ENCODE data around the gene RUFY4.

Gene RUFY4

DNA sequence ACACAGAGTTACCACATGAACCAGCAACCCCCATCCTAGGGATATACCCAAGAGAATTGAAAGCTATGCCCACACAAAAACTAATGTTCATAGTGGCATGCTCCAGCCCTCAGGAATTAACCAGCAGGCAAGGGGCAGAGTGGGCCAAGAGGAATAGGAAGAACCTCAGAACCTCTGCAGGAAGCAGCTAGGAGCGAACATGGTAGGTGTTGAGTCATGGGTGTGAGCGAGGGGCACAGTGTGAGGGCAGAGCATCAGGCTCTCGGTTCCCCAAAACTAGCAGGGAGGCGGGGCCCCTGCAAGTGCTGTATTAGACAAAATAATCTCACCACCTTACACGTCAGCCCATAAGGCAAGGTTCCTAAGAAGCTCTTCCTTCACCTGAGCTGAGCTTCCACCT is 5.6 kb upstream of the RUFY4 start:
- DNase-seq = no peak

DNA sequence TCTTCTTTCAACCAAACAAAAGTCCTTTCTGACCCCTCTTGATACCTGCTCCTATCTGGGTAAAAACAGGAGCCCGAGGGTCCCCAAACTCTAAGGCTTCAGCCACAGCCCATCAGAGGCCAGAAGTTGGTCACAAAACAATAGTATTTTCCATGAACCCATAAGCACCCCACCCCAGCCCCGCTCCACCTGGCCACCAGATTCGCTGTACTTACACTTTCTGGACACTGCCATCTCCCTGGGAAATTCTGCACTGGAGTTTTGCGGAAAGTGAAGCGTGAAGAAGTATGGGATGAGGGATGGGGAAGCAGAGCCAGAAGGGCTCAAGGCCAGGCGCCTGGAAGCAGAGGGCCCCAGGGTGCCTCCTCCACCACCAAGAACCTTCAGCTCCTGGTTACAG is 5.2 kb upstream of the RUFY4 start:
- DNase-seq = no peak

DNA sequence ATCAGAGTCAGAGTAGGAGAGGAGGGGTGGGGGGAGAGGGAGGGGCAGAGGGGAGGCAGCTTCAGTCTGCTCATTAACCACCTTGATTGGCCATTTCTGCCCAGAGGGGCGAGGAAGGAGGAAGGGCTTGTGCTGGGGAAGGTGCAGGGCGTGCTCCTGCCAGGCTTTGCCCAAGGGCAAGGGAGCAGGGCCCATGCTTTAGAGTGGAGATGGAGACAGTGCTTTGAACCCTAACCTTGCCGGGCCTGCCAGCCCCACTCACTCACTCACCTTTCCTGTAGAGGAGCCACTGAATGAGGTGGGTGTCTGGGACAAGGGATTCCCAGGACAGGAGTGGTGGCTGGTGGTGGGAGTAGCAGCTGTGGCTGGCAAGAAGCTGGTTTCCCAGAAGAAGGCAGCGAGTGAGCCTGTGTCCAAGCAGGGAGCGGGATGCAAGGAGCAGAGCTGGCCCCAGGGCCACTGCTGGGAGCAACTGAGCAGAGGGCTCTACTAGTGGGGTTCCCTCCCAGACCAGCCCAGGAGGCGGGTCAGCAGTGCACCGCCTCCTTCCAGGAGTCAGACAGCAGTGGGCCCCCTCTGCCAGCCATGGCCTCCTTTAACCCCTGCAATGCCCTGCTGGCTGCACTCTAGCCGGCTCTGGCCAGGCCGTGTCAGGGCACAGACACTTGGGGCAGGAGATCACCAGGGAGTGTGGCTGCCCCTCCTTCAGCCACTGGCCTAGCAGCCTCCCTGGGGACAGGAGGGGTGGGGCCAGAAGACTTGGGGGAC is 3.6 kb upstream of the RUFY4 start:
- no peak for DNase-seq

DNA sequence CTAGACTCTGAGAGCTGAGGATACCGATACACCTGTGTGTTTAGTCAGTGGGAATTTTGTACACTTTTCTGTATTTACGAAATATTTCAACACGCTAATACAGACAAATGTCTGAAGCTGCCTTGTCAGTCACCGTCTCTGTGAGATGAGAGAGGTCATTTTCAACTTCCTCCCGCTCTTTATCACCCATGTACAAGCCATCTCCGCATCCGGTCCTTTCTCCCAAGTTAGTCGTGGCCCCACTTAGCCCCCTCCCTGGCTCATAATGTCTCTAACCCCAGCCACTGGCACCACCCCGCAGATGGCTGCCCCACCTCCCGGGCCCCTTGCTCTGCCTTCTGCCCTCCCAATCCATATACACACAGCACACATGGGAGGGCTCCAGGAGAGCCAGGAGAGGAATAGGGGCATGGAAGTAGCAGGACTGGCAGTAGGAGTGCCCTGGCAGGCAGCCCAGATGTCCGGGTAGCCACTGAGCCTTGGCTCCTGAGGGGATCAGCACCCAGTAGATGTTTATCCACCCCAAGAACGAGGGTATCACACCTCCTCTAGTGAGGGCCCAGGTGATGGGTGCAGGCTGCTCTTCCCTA is 2.0 kb upstream of the RUFY4 start:
- no peak for DNase-seq

DNA sequence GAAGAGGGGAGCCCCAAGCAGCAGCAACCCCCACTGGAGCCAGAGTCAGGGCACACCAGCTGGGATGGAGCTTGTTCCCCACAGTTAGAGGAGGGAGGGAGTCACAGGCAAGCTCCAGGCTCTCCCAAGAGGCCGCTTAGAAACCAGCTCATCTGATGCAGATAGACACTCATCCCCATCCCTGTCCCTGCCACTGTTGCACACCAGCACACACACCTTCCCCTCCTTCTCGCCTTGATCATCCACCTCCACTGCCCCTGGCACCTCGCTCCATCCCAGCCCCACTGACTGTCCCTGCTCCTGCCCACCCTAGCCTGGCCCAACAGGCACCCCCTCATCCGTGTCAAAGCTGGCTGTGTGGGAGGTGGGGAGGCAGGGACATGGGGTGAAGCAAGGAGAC is 1.5 kb upstream of the RUFY4 start:
- no peak for DNase-seq

DNA sequence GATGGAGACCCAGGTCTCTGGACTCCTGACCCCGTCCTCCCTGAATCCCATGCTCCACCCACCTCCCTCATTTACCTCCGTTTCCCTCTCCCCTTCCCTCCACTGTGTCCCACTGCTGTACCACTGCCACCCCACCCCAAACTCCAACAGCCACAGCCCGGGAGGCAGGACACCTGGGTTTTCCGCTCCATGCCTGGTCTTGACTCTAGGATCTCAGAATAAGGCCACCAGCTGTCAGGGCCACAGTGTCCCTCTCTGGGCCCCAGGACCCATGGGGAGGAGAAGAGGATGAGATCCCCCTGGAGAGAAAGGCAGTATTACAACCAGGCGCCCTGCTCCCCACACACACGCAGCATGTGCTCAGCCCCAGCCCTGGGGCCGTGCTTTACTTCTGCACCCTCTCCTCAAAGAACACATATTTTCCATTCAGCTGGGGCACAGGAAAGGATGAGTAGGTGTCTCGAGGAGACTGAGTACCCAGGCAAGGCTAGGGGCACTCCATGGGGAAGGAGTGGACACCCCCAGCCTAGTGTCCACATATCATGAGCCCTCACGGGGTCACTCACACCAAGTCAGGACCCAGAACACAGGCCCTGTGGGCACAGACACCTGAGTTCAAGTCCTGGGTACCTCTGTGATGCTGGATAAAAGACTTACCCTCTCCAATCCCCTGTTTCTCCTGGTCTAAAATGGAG is 700 bp downstream of the RUFY4 start:
- no peak for DNase-seq

DNA sequence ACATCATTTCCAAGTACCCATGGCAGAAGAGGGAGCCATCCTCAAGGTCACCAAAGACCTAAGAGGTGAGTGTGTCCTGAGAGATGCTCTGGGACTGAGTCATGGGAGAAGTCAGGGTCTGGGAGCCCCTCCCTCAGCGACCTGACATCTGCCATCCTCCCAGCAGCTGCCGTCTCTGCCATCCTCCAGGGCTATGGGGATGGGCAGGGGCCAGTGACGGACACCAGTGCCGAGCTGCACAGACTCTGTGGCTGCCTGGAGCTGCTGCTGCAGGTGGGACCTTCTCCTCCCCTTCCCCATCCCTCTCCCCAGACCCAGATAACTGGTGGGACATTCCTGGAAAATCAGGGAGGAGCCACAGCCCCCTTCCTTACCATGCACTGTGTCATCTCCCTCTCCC is 1.5 kb downstream of the RUFY4 start:
- no peak for DNase-seq

DNA sequence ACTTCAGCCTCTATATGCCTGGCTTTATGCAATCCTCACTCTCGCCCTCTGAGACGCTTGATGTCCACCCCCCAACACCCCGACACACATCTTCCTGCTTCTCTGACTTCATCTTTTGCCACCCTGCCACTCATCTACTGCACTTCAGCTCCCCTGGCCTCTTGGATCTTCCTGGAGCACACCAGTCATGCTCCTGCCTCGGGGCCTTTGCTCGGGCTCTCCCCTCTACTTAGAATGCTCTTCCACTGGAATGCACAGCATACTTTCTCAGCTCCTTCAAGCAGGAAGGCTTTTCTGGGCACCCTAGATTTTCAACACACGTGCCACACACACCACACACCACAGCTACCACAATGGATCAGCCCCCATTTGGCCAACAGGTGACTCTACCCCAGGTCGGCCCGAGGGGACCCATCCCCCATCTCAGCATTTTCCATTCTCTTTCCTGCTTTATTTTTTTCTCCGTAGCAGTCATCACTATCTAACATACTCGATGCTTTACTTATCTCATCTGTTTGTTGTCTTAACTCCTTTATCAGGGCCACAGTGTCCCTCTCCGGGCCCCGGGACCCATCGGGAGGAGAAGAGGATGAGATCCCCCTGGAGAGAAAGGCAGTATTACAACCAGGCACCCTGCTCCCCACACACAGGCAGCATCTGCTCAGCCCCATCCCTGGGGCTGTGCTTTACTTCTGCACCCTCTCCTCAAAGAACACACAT is 2.3 kb downstream of the RUFY4 start:
- DNase-seq = no peak

DNA sequence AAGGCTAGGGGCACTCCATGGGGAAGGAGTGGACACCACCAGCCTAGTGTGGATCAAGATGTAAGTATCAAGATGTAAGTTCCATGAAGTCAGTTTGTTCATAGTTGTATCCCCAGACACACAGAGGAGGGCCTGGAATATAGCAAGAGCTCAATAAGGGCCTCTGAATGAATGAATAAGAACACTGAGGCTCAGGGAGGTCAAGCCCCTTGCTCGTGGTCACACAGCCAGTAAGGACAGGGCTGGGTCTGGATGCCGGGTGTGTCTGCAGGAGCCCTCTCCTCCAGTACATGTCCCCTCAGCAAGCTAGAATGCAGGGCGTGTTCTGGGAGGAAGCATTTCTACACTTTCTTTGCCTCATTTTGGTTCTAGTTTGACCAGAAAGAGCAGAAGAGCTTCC is 2.9 kb downstream of the RUFY4 start:
- no peak for DNase-seq

DNA sequence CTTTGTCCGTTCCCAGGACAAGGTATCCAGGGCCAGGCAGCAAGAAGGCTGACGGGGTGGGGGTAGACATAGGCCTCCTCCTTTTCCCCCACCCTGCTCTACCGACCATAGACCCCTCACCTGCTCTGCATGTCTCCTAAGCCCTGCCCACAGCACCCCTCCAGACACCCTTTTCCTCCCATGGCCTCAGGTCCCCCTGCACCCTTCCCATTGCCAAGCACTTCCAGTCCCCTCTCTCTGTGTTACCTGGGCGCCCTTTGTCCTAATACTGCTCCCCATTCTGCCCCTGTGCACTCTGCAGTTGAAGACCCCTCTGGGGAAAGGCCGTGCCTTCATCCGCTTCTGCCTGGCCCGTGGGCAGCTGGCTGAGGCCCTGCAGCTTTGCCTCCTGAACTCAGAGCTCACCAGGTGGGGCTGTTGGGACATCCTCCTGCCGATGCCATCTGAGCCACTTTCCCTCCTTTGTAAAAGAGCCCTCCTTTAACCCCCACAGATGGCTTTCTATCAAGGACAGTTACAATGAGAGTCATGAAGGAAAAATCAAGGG is 3.5 kb downstream of the RUFY4 start:
- DNase-seq = no peak

DNA sequence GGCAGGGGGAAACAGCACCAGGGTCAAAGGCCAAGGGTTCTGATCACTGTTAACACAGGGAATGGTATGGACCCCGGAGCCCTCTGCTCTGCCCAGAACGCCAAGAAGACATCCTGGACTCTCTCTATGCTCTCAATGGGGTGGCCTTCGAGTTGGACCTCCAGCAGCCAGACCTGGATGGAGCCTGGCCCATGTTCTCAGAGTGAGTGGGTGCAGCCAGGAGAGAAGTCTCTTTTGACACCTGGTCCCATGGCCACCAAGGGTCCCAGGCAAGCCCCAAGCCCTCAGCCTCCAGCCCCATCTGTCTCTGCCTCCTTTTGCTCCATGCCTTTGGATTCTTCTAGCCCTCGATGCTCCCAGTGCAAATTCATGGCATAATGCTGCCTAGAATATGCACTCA is 4.1 kb downstream of the RUFY4 start:
- DNase-seq = no peak

DNA sequence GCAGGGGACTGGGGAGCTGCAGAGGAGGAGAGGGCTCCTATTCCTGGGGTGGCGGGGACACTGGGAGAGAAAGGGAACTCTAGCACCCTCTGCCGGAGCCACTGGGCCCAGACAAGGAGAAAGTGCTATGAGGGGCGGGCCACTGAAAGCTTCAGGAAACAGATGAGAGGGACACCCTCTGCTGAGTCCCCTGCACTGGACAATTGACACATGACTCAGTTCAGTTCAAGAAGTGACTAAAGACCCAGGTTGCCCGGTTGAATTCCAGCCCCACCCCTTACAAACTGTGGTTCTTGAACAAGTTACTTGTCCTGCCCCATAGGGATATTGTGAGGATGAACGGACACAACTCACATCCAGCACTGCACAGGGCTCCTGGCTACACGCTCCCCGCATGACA is 5.0 kb downstream of the RUFY4 start:
- no peak for DNase-seq

DNA sequence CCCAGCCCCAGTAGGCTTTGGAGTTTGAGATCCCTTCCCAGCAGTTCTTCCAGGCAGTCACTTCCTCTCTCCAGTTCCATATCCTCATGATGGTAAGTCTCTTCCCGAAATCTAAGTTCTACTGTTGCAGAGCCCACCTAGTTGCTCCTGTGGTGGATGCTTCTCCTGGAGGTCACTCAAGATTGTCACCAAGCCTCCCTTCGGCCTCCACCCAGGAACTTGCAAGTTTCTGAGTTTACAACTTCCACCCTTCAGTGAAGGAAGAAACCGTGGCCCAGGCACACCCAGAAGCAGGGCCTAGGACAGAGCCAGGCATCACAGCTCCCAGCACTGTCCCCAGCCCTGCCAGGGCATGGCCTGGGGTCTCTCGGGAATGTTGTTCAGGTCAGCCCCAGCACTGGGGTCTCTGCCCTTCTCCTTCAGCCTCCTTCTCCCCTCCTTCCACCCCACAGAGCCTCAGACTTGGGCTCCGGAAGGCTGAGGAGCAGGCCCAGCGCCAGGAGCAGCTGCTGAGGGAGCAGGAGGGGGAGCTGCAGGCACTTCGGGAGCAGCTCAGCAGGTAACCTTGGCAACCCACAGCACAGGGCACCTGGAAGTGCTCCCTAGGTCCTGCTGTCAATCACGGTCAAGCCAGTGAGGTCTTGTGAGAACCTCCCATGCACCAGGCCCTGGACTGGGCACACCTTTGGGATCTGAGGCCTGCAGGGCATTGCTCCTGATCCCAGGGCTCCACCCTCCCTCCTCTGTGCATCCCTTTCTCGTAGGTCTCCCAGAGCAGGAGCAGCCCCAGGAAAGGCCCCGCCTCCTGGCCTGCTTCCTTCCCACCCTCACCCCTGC is 7.1 kb downstream of the RUFY4 start:
- peak; percentile 57 for DNase-seq

DNA sequence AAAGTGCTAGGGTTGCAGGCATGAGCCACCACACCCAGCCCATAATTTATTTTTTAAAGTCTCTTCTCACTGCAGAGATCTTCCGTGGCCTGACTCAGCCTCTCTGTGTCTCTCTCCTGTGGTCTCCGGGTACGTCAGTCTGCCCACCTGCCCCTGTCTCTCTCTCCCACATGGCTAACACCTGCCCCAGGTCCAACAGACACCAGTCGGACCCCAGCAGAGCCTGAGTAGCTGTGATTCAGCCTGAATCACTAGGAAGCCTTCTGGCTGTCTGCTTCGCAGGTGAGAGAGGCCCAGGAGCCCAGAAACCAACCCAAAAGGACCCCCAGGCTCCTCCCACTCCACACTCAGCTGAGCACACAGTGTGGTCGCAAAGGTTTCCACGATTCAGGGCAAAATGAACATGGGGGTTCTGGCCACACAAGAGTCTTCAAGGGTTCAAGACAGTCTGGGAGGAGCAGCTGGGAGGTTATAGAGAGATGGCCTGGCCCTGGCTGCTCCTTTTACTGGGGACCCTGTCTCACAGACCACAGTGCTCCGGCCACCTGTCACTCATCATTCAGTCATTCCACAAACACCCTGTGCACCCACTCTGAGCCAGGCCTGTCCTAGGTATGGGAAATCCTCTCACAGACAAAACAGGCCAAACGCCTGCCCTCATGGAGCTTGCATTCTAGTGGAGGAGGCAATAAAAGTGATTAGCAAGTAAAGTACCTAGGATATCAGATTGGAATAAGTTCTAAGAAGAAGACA is 8.6 kb downstream of the RUFY4 start:
- no peak for DNase-seq

DNA sequence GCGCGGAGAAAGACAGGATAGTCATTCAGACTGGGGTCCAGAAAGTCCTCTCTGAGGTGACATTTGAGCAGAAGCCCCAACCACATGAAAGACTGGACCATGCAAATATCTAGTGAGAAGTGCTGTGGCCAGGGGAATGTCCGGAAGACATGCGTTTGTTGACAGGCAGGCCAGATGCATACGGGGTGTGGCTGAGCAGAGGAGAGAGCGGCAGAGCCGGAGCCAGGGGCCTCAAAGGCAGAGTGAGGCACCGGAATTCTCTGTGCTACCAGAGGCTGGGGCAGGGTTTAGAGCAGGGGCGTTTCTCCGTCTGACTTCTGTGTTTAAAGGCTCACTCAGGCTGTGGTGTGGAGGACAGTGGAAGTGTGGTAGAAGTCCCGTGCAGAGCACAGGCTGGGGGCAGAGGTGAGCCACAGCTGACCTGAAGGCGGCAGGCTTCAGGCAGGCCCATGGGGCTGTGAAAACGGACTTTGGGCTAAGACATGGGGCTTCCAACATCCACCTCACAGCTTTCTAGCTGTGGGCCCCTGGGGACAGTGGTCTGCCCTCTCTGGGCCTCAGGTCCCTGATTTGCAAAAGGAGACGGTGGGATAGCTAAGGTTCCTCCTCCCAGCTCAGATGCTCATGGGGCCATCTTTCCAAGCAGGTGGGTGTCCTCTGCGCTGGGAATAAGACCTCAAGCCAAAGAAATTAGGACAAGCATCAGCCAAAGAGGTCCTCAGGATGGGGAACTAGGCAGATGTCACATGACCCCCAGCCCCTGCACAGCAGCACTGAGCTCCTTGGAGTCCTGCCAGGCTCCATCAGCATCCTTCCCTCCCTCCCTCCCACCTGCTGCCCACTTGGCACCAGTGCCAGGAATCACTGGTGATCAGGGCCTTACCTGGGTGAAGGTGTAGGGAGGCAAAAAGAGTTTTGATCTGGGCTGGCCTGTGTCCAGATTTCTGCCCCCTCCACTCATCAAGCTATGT is 11.2 kb downstream of the RUFY4 start:
- DNase-seq = peak; percentile 76

DNA sequence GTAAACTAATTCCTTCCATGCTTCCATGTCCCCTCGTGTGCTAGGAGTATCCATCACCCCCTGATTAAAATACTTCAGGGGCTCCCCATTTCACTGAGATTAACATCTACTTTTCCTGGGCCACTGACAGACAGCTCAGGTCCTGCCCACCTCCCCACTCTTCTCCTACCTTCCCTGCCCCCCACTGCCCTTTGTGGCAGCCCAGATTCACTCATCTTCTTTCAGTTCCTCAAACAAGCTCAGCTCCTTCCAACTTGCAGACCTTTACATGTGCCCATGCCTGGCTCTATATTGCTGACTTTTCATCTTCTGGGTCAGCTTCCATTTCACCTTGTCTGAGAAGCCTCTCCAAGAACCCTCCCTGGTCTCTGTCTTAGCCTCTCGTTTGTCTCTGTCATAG is 12.0 kb downstream of the RUFY4 start:
- no peak for DNase-seq

DNA sequence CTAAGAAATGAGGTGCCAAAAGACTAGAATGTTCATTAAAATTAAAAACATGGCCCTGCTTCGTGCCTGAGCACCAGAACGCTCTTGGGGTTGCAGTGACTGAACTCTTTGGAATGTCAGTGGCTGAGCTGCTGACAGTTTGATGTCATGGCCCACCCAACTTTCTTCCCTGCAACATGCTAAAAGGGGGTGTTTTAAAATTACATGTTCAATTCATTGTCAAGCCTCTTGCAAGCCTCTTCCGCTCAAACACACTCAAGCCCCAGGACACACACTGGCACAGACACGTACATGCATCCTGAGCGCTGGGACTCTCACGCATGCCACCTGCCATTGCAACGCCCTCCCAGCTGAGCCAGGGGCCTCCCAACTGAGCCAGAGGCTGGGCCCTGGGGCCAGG is 12.6 kb downstream of the RUFY4 start:
- DNase-seq = no peak

DNA sequence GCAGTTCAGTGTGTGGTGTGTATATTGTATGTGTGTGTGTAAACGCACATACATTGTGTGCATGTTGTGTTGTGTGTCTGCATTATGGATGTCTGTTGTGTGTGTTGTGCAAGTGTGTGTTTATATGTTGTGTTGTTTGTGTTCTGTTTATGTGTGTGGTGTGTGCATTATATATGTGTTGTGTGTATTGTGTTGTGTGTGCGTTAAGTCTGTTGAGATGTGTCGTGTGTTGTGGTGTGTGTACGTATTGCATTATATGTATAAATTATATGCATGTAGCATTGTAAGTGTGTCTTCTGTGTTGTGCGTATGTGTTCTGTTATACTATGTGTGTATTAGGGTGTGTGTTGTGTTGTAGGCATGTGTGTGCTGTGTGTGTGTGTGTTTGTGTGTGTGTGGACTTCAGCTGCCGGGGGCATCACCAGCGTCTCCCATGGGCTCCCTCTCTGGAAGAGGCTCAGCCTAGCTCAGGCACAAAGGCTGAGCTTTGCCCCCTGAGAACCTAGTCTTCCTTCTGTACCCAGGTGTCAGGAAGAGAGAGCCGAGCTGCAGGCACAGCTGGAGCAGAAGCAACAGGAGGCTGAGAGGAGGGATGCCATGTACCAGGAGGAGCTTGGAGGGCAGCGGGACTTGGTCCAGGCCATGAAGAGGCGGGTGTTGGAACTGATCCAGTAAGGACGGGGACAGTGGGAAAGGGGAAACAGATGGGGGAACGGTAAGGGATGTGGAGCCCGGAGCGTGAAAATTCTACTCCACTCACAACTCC is 13.7 kb downstream of the RUFY4 start:
- peak; percentile 55 for DNase-seq

DNA sequence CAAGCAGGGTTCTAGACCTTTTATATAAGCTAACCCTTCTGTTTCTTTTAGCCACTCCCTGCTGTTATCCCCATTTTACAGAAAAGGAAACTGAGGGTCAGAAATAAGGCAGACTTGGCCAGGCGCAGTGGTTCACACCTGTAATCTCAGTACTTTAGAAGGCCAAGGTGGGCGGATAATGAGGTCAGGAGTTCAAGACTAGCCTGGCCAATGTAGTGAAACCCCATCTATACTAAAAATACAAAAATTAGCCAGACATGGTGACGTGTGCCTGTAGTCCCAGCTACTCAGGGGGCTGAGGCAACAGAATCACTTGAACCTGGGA is 14.3 kb downstream of the RUFY4 start:
- no peak for DNase-seq

DNA sequence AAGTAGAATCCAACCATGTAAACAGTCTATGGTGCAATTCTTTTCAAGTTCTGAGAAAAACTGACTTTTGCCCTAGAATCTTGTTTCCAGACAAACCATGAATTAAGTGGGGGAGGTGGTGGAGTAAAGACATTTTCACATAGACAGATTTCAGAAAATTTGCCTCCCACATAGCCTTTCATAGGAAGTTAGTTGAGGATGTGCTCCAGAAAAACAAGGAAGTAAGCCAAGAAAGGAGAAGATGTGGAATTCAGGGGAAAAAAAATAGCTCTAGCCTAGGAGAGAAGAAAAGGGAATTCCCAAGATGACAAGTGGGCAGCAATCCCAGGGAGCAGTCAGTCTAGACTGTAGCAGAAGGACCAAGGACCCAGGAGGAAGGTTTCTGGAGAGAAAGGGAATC is 17.4 kb downstream of the RUFY4 start:
- DNase-seq = no peak

Data from NCI-H2171 treated with DMSO at 0.1 percent for 48 hours (cell line).